ENCODE measurements around the gene ATP10B.

The ATP10B gene

GRCh38 chr5:160665460-160665859 lies 186.6 kb downstream of the ATP10B start:
- no peaks in the 10 kb centered on the region for H3K36me3 ChIP-seq (ENCODE audit: control insufficient read depth in 2 of 2, insufficient read depth in 1 of 2, low read length in 2 of 2)
- ChIA-PET POLR2A (no interaction called here), CTCF (no interaction called here)
- no peak overlapping the region for H3K27ac ChIP-seq (ENCODE audit: extremely low read depth, low read depth, low read length)
- no peak overlapping the region for H3K4me3 ChIP-seq (ENCODE audit: low read depth, low read length)
- no peak for TF ChIP-seq ZBTB17 (tag by site-specific recombination; IDR thresholded peaks at IDR 0.05)
- no peak for TF ChIP-seq ZNF654 (tag by site-specific recombination; IDR thresholded peaks at IDR 0.05; ENCODE audit: low read depth)
- TF ChIP-seq, protein P1, sequence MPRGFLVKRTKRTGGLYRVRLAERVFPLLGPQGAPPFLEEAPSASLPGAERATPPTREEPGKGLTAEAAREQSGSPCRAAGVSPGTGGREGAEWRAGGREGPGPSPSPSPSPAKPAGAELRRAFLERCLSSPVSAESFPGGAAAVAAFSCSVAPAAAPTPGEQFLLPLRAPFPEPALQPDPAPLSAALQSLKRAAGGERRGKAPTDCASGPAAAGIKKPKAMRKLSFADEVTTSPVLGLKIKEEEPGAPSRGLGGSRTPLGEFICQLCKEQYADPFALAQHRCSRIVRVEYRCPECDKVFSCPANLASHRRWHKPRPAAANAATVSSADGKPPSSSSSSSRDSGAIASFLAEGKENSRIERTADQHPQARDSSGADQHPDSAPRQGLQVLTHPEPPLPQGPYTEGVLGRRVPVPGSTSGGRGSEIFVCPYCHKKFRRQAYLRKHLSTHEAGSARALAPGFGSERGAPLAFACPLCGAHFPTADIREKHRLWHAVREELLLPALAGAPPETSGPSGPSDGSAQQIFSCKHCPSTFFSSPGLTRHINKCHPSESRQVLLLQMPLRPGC (tag by site-specific recombination; IDR thresholded peaks at IDR 0.05), result no peak
- TF ChIP-seq, protein P2, sequence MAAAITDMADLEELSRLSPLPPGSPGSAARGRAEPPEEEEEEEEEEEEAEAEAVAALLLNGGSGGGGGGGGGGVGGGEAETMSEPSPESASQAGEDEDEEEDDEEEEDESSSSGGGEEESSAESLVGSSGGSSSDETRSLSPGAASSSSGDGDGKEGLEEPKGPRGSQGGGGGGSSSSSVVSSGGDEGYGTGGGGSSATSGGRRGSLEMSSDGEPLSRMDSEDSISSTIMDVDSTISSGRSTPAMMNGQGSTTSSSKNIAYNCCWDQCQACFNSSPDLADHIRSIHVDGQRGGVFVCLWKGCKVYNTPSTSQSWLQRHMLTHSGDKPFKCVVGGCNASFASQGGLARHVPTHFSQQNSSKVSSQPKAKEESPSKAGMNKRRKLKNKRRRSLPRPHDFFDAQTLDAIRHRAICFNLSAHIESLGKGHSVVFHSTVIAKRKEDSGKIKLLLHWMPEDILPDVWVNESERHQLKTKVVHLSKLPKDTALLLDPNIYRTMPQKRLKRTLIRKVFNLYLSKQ (tag by site-specific recombination; IDR thresholded peaks at IDR 0.05; ENCODE audit: borderline replicate concordance), result no peak
- no peak for TF ChIP-seq ZNF48 (tag by site-specific recombination; IDR thresholded peaks at IDR 0.05)
- no peak for TF ChIP-seq GLI4 (tag by site-specific recombination; IDR thresholded peaks at IDR 0.05)
- TF ChIP-seq GFI1B (tag by site-specific recombination; IDR thresholded peaks at IDR 0.05), result no peak
- no peak for TF ChIP-seq ZNF626 (tag by site-specific recombination; IDR thresholded peaks at IDR 0.05)
- TF ChIP-seq GLI2 (tag by site-specific recombination; IDR thresholded peaks at IDR 0.05; ENCODE audit: borderline replicate concordance, low read depth), result no peak
- TF ChIP-seq ZNF341 (tag by site-specific recombination; IDR thresholded peaks at IDR 0.05; ENCODE audit: low read depth), result no peak
- no peak for TF ChIP-seq MZF1 (tag by site-specific recombination; IDR thresholded peaks at IDR 0.05; ENCODE audit: borderline replicate concordance)
- TF ChIP-seq MEIS1 (CRISPR knock-in tag; IDR thresholded peaks at IDR 0.05; ENCODE audit: borderline replicate concordance), result no peak
- no peak for TF ChIP-seq ZNF707 (tag by site-specific recombination; IDR thresholded peaks at IDR 0.05)
- TF ChIP-seq ZNF223 (tag by site-specific recombination; IDR thresholded peaks at IDR 0.05), result no peak
- no peak for TF ChIP-seq ZNF837 (tag by site-specific recombination; IDR thresholded peaks at IDR 0.05)
- TF ChIP-seq ZNF580 (tag by site-specific recombination; IDR thresholded peaks at IDR 0.05), result no peak
- TF ChIP-seq PRDM2 (tag by site-specific recombination; IDR thresholded peaks at IDR 0.05; ENCODE audit: borderline replicate concordance), result no peak
- TF ChIP-seq ZNF175 (tag by site-specific recombination; IDR thresholded peaks at IDR 0.05), result no peak
- TF ChIP-seq, protein P3, sequence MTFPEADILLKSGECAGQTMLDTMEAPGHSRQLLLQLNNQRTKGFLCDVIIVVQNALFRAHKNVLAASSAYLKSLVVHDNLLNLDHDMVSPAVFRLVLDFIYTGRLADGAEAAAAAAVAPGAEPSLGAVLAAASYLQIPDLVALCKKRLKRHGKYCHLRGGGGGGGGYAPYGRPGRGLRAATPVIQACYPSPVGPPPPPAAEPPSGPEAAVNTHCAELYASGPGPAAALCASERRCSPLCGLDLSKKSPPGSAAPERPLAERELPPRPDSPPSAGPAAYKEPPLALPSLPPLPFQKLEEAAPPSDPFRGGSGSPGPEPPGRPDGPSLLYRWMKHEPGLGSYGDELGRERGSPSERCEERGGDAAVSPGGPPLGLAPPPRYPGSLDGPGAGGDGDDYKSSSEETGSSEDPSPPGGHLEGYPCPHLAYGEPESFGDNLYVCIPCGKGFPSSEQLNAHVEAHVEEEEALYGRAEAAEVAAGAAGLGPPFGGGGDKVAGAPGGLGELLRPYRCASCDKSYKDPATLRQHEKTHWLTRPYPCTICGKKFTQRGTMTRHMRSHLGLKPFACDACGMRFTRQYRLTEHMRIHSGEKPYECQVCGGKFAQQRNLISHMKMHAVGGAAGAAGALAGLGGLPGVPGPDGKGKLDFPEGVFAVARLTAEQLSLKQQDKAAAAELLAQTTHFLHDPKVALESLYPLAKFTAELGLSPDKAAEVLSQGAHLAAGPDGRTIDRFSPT (tag by site-specific recombination; IDR thresholded peaks at IDR 0.05), result no peak
- no peaks in the 10 kb centered on the region for H3K9me3 ChIP-seq (ENCODE audit: control insufficient read depth, insufficient read depth, low read depth, low read length)
- H3K4me1 ChIP-seq (ENCODE audit: control insufficient read depth, insufficient read depth, low read length), result no peaks in the 10 kb centered on the region

All from HEK293 (cell line).